KBM-7 (cell line): ENCODE measurements around the gene MPZL3.

Experiments used
- DNase-seq: peaks from one replicate; pipeline ENCODE4 v3.0.0-alpha.2; 2015
- in situ Hi-C: fragments of 300-500 bp; cut with MboI; formaldehyde crosslinking; loops from 2 replicates; pipeline ENCODE4 v1.14.3; 2020; ENCODE audit warnings: low sequenced_read_pairs, low pct_unique_long_range_greater_than_20kb, mixed read lengths

MPZL3 gene

GRCh38 chr11:118267486-118267885 is 15.3 kb upstream of the MPZL3 start:
- in situ Hi-C loops, result no loop called here
- no peak for DNase-seq

- in situ Hi-C loops, result no loop called here
- DNase-seq, result no peak
Observed at GRCh38 chr11:118265954-118266353, 13.8 kb upstream of the MPZL3 start.

- in situ Hi-C loops, result no loop called here
- no peak for DNase-seq
Observed at GRCh38 chr11:118264569-118265465, 12.7 kb upstream of the MPZL3 start.

- peak; percentile 61 for DNase-seq
- in situ Hi-C loops, result no loop called here
Observed at GRCh38 chr11:118263695-118264568, 11.8 kb upstream of the MPZL3 start, which contains the start of gene MPZL2. Gene MPZL2 (minus strand): TSS chr11:118264297. CDS start chr11:118264153, 144 bp downstream.

- in situ Hi-C loops, result no loop called here
- no peak for DNase-seq
Observed at GRCh38 chr11:118263112-118263511, 10.9 kb upstream of the MPZL3 start.

GRCh38 chr11:118260353-118260752 is 8.2 kb upstream of the MPZL3 start:
- in situ Hi-C loops, result no loop called here
- no peak for DNase-seq

- no peak for DNase-seq
- in situ Hi-C loops, result no loop called here
Observed at GRCh38 chr11:118259138-118259537, 7.0 kb upstream of the MPZL3 start.

- in situ Hi-C loops, result no loop called here
- DNase-seq, result peak; percentile 46
Observed at GRCh38 chr11:118258410-118258809, 6.2 kb upstream of the MPZL3 start.

- no peak for DNase-seq
- in situ Hi-C loops, result no loop called here
Observed at GRCh38 chr11:118252688-118253087, 523 bp upstream of the MPZL3 start.

GRCh38 chr11:118247041-118247440 is 5.1 kb downstream of the MPZL3 start:
- in situ Hi-C loops, result no loop called here
- no peak for DNase-seq

- in situ Hi-C loops, result no loop called here
- DNase-seq, result no peak
Observed at GRCh38 chr11:118245936-118246562, 6.1 kb downstream of the MPZL3 start.

- DNase-seq, result no peak
- in situ Hi-C loops, result no loop called here
Observed at GRCh38 chr11:118243993-118244762, 8.0 kb downstream of the MPZL3 start.

GRCh38 chr11:118243161-118243560 is 9.0 kb downstream of the MPZL3 start:
- in situ Hi-C loops, result no loop called here
- DNase-seq, result no peak

GRCh38 chr11:118241764-118242098 is 10.4 kb downstream of the MPZL3 start:
- DNase-seq, result no peak
- in situ Hi-C loops, result no loop called here

- DNase-seq, result peak; percentile 98
- in situ Hi-C loops, result no loop called here
Observed at GRCh38 chr11:118240999-118241763, 11.0 kb downstream of the MPZL3 start.

GRCh38 chr11:118239509-118240205 is 12.5 kb downstream of the MPZL3 start:
- in situ Hi-C loops, result no loop called here

GRCh38 chr11:118238929-118239328 is 13.2 kb downstream of the MPZL3 start:
- in situ Hi-C loops, result no loop called here
- DNase-seq, result peak; percentile 52

More at GRCh38 chr11:118239509-118240205, 12.5 kb downstream of the MPZL3 start:
- DNase-seq, result no peak

GRCh38 chr11:118238421-118238820 is 13.7 kb downstream of the MPZL3 start:
- DNase-seq, result peak; percentile 34
- in situ Hi-C loops, result no loop called here
